HEK293T (cell line): ENCODE data around the gene SIT1.

ENCODE experiments used
- ARNT ChIP-seq: fragments of 450-650 bp; IDR thresholded peaks from 2 replicates; pipeline ENCODE4 v1.6.1; 2017; ENCODE audit warnings: mild to moderate bottlenecking
- CTBP1 ChIP-seq: fragments of 450-650 bp; IDR thresholded peaks from 2 replicates; pipeline ENCODE4 v1.6.1; 2016; ENCODE audit warnings: borderline replicate concordance
- FOXA1 ChIP-seq: fragments of 450-650 bp; IDR thresholded peaks from 2 replicates; pipeline ENCODE4 v1.6.1; 2016; ENCODE audit warnings: mild to moderate bottlenecking
- FOXK2 ChIP-seq: fragments of 450-650 bp; IDR thresholded peaks from 2 replicates; pipeline ENCODE4 v1.6.1; 2016; ENCODE audit warnings: mild to moderate bottlenecking
- HDGF ChIP-seq: fragments of 450-650 bp; IDR thresholded peaks from 2 replicates; pipeline ENCODE4 v1.6.1; 2017; ENCODE audit warnings: antibody characterized with exemption, borderline replicate concordance
- L3MBTL2 ChIP-seq: fragments of 450-650 bp; conservative IDR thresholded peaks from 2 replicates; pipeline ENCODE4 v1.6.1; 2016; ENCODE audit warnings: mild to moderate bottlenecking
- NFRKB ChIP-seq: fragments of 450-650 bp; IDR thresholded peaks from 2 replicates; pipeline ENCODE4 v1.6.1; 2016; ENCODE audit warnings: mild to moderate bottlenecking, moderate library complexity
- SP1 ChIP-seq: fragments of 450-650 bp; IDR thresholded peaks from 2 replicates; pipeline ENCODE4 v1.6.1; 2017
- SUZ12 ChIP-seq: fragments of 450-650 bp; IDR thresholded peaks from 2 replicates; pipeline ENCODE4 v1.6.1; 2016; ENCODE audit warnings: mild to moderate bottlenecking
- TARDBP ChIP-seq: fragments of 450-650 bp; IDR thresholded peaks from 2 replicates; pipeline ENCODE4 v1.6.1; 2016
- ZNF384 ChIP-seq: fragments of 450-650 bp; IDR thresholded peaks from 2 replicates; pipeline ENCODE4 v1.6.1; 2016
- TF ChIP-seq, protein P1 (sequence below): fragments of 450-650 bp; IDR thresholded peaks from 2 replicates; pipeline ENCODE4 v1.6.1; 2016

DNA sequence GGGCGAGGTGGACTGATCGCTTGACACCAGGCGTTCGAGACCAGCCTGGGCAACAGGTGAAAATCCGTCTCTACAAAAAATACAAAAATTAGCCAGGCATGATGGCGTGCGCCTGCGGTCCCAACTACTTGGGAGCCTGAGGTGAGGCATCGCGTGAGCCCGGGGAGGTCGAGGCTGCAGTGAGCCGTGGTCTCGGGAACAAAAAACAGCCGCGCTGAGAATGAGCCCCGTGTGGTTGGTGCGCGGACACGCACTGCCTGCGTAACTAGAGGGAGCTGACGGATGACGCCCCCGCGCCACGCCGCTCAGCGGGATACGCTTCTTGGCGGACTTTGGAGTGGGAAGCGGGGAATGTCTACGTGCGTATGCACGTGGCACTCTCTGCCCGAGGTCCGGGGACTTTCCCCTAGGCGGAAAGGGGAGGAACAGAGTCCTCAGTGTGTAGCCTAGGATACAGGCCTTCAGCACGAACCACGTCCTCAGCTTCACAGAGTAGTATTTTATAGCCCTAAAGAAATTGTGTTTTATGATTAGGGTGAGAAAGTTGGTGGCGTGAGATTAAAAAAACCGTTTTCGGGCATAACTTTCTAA is 6.9 kb upstream of the SIT1 start, which contains the start of gene RMRP:
- TF ChIP-seq NFRKB (no peak), FOXA1 (no peak), TARDBP (0 out of 2 replicates have a peak, but pooled peaks have one; percentile 35), CTBP1 (peak; percentile 35; the same call in 1 of the 2 replicates), FOXK2 (no peak), ZNF384 (no peak), SP1 (no peak), L3MBTL2 (peak; percentile 99), SUZ12 (no peak), ARNT (peak; percentile 83), HDGF (no peak)
- TF ChIP-seq, protein P1, sequence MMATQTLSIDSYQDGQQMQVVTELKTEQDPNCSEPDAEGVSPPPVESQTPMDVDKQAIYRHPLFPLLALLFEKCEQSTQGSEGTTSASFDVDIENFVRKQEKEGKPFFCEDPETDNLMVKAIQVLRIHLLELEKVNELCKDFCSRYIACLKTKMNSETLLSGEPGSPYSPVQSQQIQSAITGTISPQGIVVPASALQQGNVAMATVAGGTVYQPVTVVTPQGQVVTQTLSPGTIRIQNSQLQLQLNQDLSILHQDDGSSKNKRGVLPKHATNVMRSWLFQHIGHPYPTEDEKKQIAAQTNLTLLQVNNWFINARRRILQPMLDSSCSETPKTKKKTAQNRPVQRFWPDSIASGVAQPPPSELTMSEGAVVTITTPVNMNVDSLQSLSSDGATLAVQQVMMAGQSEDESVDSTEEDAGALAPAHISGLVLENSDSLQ = peak; percentile 81
